Lower lobe of right lung (tissue), 2 donors: ENCODE results near the gene CARS1. TPM values are rescaled to one million over a fixed set of nuclear protein-coding genes. Genes with fewer than 3 reads are reported as not detected.

Source experiments
- ATAC-seq, 2 donors: fragments of 200-7000 bp; cut with Tn5 transposase; one replicate each; pipeline ENCODE4 v1.9.1; 2020 to 2022; ENCODE audit warnings: mild to moderate bottlenecking in 2 of 2, moderate library complexity in 2 of 2
- DNase-seq: peaks from one replicate; pipeline ENCODE4 v3.0.0-alpha.2; 2020
- H3K27ac ChIP-seq: fragments of 200-600 bp; one replicate; pipeline ENCODE4 v1.8.0; 2022
- H3K27me3 ChIP-seq: fragments of 200-600 bp; one replicate; pipeline ENCODE4 v1.8.0; 2022; ENCODE audit warnings: low read depth
- H3K36me3 ChIP-seq: fragments of 200-600 bp; one replicate; pipeline ENCODE4 v1.8.0; 2022; ENCODE audit warnings: mild to moderate bottlenecking
- H3K4me1 ChIP-seq: fragments of 200-600 bp; one replicate; pipeline ENCODE4 v1.8.0; 2022
- H3K4me3 ChIP-seq: fragments of 200-600 bp; one replicate; pipeline ENCODE4 v1.8.0; 2022; ENCODE audit warnings: mild to moderate bottlenecking
- H3K9me3 ChIP-seq: fragments of 200-600 bp; one replicate; pipeline ENCODE4 v1.8.0; 2022
- intact Hi-C: fragments of 100-400 bp; cut with DNase I; formaldehyde crosslinking; loops from one replicate; pipeline ENCODE4 v1.11.0; 2022
- total RNA-seq: library from RNA; stranded (reverse); fragmentation: NEBNext Ultra II Directional; extraction: Animal tissue kit (Norgen Biotek cat#: 25700); gene quantifications from one replicate; pipeline ENCODE4 v1.2.1, GENCODE V29; 2021
- TF ChIP-seq, protein P1 (sequence below): fragments of 200-600 bp; IDR thresholded peaks from one replicate; pipeline ENCODE4 v1.8.0; 2022; ENCODE audit warnings: antibody characterized with exemption, mild to moderate bottlenecking
- donor health status: DM: no; HTN: yes; CAD: no; lungs with severe emphysema.

The CARS1 gene
- total RNA-seq, 1 donor from 2014 or later, result 40.2 TPM

DNA sequence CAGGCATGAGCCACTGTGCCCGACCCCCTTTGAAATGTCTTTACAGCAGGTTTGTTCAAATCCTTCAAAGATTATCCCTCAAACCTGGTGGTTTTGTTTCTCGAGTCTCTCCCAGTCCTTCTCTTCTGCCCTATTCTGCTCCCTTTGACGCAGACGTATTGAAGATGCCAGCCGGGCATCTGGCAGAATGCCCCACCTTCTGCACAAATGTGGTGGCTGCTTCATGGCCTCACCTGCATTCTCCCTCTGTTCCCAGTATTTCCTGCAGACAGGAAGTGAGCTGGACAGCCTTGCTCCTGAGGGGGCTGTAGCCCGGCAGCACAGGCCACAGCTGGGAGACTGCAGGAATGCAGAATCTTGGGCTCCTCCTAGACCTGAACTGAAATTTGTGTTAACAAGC lies 60.2 kb downstream of the CARS1 start:
- Histone ChIP-seq H3K27ac (no peak overlapping the region), H3K4me1 (peaks cover 6% of the 10 kb centered on the region), H3K4me3 (no peak overlapping the region), H3K27me3 (no peaks in the 10 kb centered on the region), H3K9me3 (no peaks in the 10 kb centered on the region), H3K36me3 (peaks cover 27% of the 10 kb centered on the region)
- intact Hi-C loops, result no loop called here
- no peak for ATAC-seq
- DNase-seq, result no peak
- TF ChIP-seq, protein P1, sequence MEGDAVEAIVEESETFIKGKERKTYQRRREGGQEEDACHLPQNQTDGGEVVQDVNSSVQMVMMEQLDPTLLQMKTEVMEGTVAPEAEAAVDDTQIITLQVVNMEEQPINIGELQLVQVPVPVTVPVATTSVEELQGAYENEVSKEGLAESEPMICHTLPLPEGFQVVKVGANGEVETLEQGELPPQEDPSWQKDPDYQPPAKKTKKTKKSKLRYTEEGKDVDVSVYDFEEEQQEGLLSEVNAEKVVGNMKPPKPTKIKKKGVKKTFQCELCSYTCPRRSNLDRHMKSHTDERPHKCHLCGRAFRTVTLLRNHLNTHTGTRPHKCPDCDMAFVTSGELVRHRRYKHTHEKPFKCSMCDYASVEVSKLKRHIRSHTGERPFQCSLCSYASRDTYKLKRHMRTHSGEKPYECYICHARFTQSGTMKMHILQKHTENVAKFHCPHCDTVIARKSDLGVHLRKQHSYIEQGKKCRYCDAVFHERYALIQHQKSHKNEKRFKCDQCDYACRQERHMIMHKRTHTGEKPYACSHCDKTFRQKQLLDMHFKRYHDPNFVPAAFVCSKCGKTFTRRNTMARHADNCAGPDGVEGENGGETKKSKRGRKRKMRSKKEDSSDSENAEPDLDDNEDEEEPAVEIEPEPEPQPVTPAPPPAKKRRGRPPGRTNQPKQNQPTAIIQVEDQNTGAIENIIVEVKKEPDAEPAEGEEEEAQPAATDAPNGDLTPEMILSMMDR, result no peak

- no peaks in the 10 kb centered on the region for H3K27me3 ChIP-seq
- intact Hi-C loops, result no loop called here
- H3K9me3 ChIP-seq, result no peaks in the 10 kb centered on the region
- no peak overlapping the region for H3K4me3 ChIP-seq
- peaks cover 18% of the 10 kb centered on the region for H3K36me3 ChIP-seq
- TF ChIP-seq, protein P1, result no peak
- ATAC-seq (no peak), DNase-seq (no peak)
- peaks cover 10% of the 10 kb centered on the region for H3K4me1 ChIP-seq
- no peak overlapping the region for H3K27ac ChIP-seq
These were observed 61.2 kb downstream of the CARS1 start for GRCh38 chr11:2995893-2996554.

DNA sequence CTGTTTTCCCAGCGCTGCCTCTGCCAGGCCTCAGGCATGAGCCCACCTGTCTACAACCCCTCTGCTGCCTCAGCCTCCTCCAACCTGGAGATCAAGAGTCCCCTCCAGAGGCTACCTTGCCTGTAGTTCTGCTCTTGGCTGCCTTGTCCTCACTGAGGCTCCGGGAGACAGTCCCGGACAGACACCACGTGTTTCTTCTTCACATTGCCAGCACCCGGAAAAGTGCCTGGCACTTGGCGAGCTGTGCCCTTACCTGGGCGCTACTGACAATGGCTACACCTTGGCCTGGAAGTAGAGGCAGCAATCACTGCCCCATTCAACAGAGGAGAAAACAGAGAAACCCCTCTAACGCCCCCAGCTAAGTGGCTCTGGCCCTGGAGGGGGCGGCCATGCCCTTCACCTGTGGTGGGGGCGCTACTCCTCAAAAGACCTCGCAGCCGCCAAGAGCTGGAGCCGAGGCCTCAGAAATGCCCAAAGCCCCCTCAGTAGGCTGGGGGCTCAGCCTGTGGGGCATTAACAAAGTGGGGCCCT lies 62.1 kb downstream of the CARS1 start:
- peaks cover 9% of the 10 kb centered on the region for H3K36me3 ChIP-seq
- ATAC-seq, result no peak
- H3K4me1 ChIP-seq, result peaks cover 19% of the 10 kb centered on the region
- no peak for DNase-seq
- H3K27me3 ChIP-seq, result no peaks in the 10 kb centered on the region
- H3K9me3 ChIP-seq, result no peaks in the 10 kb centered on the region
- TF ChIP-seq, protein P1, result no peak
- H3K27ac ChIP-seq, result no peak overlapping the region
- intact Hi-C loops, result no loop called here
- no peak overlapping the region for H3K4me3 ChIP-seq

GRCh38 chr11:2994336-2994730 lies 62.9 kb downstream of the CARS1 start:
- DNase-seq, result no peak
- intact Hi-C loops, result no loop called here
- Histone ChIP-seq H3K9me3 (no peaks in the 10 kb centered on the region), H3K27me3 (no peaks in the 10 kb centered on the region), H3K27ac (no peak overlapping the region), H3K4me3 (no peak overlapping the region), H3K4me1 (peaks cover 27% of the 10 kb centered on the region), H3K36me3 (peaks cover 5% of the 10 kb centered on the region)
- ATAC-seq, result no peak
- TF ChIP-seq, protein P1, result no peak

DNA sequence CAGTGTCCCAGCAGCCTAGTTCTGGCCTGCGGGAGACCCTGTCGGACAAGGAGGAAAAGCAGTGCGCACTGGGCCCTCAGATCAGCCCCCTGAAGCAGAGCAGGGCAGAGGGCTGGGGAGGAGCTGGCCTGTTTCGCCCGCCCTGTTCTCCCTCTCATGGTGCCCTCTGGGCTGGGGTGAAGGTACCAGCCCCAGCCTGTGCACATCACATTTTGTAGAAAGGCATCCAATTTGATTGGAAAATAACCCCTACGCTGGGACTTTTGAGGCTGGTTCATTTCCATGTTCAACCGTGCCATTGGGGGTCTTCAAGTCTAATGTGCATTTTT lies 64.3 kb downstream of the CARS1 start:
- TF ChIP-seq, protein P1, result no peak
- Histone ChIP-seq H3K27me3 (no peaks in the 10 kb centered on the region), H3K4me1 (peaks cover 40% of the 10 kb centered on the region), H3K27ac (no peak overlapping the region), H3K36me3 (peaks cover 5% of the 10 kb centered on the region), H3K9me3 (no peaks in the 10 kb centered on the region), H3K4me3 (peak overlapping the region; percentile 89)
- intact Hi-C loops, result no loop called here
- ATAC-seq (no peak), DNase-seq (no peak)
